Measurements from ENCODE around the gene LRCH2.

LRCH2 gene

GRCh38 chrX:115178473-115178872, 55.4 kb downstream of the LRCH2 start:
- H3K79me2 ChIP-seq: no peaks in the 10 kb centered on the region
- no peaks in the 10 kb centered on the region for H3K27me3 ChIP-seq (ENCODE audit: control insufficient read depth, insufficient read depth, low read length)
- no peaks in the 10 kb centered on the region for H3K36me3 ChIP-seq (ENCODE audit: control insufficient read depth, insufficient read depth, low read length)
- no peak overlapping the region for H2AFZ ChIP-seq
- no peak for TF ChIP-seq CTCF (IDR thresholded peaks at IDR 0.05)
- H3K4me2 ChIP-seq (ENCODE audit: low read length): no peak overlapping the region
- H3K4me1 ChIP-seq: no peaks in the 10 kb centered on the region
- H3K9me3 ChIP-seq (ENCODE audit: control insufficient read depth, low read length): no peaks in the 10 kb centered on the region
- H3K4me3 ChIP-seq (ENCODE audit: low read depth, low read length): no peak overlapping the region
- H3K27ac ChIP-seq: no peak overlapping the region
- H3K9ac ChIP-seq: no peak overlapping the region

GRCh38 chrX:115177932-115178331, 56.0 kb downstream of the LRCH2 start:
- Histone ChIP-seq H3K27ac (no peak overlapping the region), H2AFZ (no peak overlapping the region), H3K9me3 (ENCODE audit: control insufficient read depth, low read length) (no peaks in the 10 kb centered on the region), H3K4me1 (no peaks in the 10 kb centered on the region), H3K79me2 (no peaks in the 10 kb centered on the region), H3K27me3 (ENCODE audit: control insufficient read depth, insufficient read depth, low read length) (no peaks in the 10 kb centered on the region), H3K4me3 (ENCODE audit: low read depth, low read length) (no peak overlapping the region), H3K36me3 (ENCODE audit: control insufficient read depth, insufficient read depth, low read length) (no peaks in the 10 kb centered on the region), H3K9ac (no peak overlapping the region), H3K4me2 (ENCODE audit: low read length) (no peak overlapping the region)
- TF ChIP-seq CTCF (IDR thresholded peaks at IDR 0.05): no peak

GRCh38 chrX:115174548-115174947, 59.3 kb downstream of the LRCH2 start:
- no peaks in the 10 kb centered on the region for H3K27me3 ChIP-seq (ENCODE audit: control insufficient read depth, insufficient read depth, low read length)
- no peaks in the 10 kb centered on the region for H3K4me1 ChIP-seq
- H3K4me3 ChIP-seq (ENCODE audit: low read depth, low read length): no peak overlapping the region
- H3K36me3 ChIP-seq (ENCODE audit: control insufficient read depth, insufficient read depth, low read length): no peaks in the 10 kb centered on the region
- H3K9ac ChIP-seq: no peak overlapping the region
- no peak overlapping the region for H3K4me2 ChIP-seq (ENCODE audit: low read length)
- no peak overlapping the region for H2AFZ ChIP-seq
- no peak overlapping the region for H3K27ac ChIP-seq
- H3K79me2 ChIP-seq: no peaks in the 10 kb centered on the region
- H3K9me3 ChIP-seq (ENCODE audit: control insufficient read depth, low read length): no peaks in the 10 kb centered on the region
- TF ChIP-seq CTCF (IDR thresholded peaks at IDR 0.05): no peak

GRCh38 chrX:115173181-115173580, 60.7 kb downstream of the LRCH2 start:
- H3K27me3 ChIP-seq (ENCODE audit: control insufficient read depth, insufficient read depth, low read length): no peaks in the 10 kb centered on the region
- no peak overlapping the region for H3K4me3 ChIP-seq (ENCODE audit: low read depth, low read length)
- H3K9ac ChIP-seq: no peak overlapping the region
- H3K36me3 ChIP-seq (ENCODE audit: control insufficient read depth, insufficient read depth, low read length): no peaks in the 10 kb centered on the region
- H3K79me2 ChIP-seq: no peaks in the 10 kb centered on the region
- H3K4me1 ChIP-seq: no peaks in the 10 kb centered on the region
- no peaks in the 10 kb centered on the region for H3K9me3 ChIP-seq (ENCODE audit: control insufficient read depth, low read length)
- H2AFZ ChIP-seq: no peak overlapping the region
- H3K27ac ChIP-seq: no peak overlapping the region
- H3K4me2 ChIP-seq (ENCODE audit: low read length): no peak overlapping the region
- no peak for TF ChIP-seq CTCF (IDR thresholded peaks at IDR 0.05)

GRCh38 chrX:115147220-115147619, 86.7 kb downstream of the LRCH2 start:
- Histone ChIP-seq H3K4me2 (ENCODE audit: low read length) (no peak overlapping the region), H3K27me3 (ENCODE audit: control insufficient read depth, insufficient read depth, low read length) (no peaks in the 10 kb centered on the region), H3K9ac (no peak overlapping the region), H2AFZ (no peak overlapping the region), H3K4me3 (ENCODE audit: low read depth, low read length) (no peak overlapping the region), H3K4me1 (no peaks in the 10 kb centered on the region), H3K36me3 (ENCODE audit: control insufficient read depth, insufficient read depth, low read length) (no peaks in the 10 kb centered on the region), H3K79me2 (no peaks in the 10 kb centered on the region), H3K9me3 (ENCODE audit: control insufficient read depth, low read length) (no peaks in the 10 kb centered on the region), H3K27ac (no peak overlapping the region)
- TF ChIP-seq CTCF (IDR thresholded peaks at IDR 0.05): no peak
